Esophagus squamous epithelium (tissue), 5 donors: Measurements from ENCODE around the gene MYD88. TPM values are rescaled to one million over a fixed set of nuclear protein-coding genes. Genes with fewer than 3 reads are reported as not detected.

Source experiments
- DNase-seq: peaks from one replicate; lab custom pipeline; 2025; lab: John Stamatoyannopoulos, UW
- H3K27ac ChIP-seq, 4 donors: fragments of 200-600 bp; sonication (generic); one replicate each; pipeline ENCODE4 v1.5.1; 2016 to 2019; ENCODE audit warnings: mild to moderate bottlenecking in 1 of 4
- H3K27me3 ChIP-seq, 4 donors: fragments of 200-600 bp; sonication (generic); 1 replicate in 3 of 4; 2 replicates in 1 of 4; pipeline versions ENCODE4 v1.5.1 to v1.6.0; 2017 to 2021; ENCODE audit warnings: antibody characterized with exemption in 1 of 4
- H3K36me3 ChIP-seq, 3 donors: fragments of 200-600 bp; sonication (generic); one replicate each; pipeline ENCODE4 v1.5.1; 2016 to 2019
- H3K4me1 ChIP-seq, 3 donors: fragments of 200-600 bp; sonication (generic); one replicate each; pipeline ENCODE4 v1.5.1; 2017 to 2019
- H3K4me3 ChIP-seq, 4 donors: fragments of 200-600 bp; sonication (generic); 1 replicate in 3 of 4; 2 replicates in 1 of 4; pipeline ENCODE4 v1.5.1; 2016 to 2019; ENCODE audit warnings: mild to moderate bottlenecking in 2 of 4, moderate library complexity in 1 of 4
- H3K9me3 ChIP-seq, 3 donors: fragments of 200-600 bp; sonication (generic); one replicate each; pipeline ENCODE4 v1.5.1; 2016 to 2019
- POLR2A ChIP-seq, 4 donors: fragments of 450-650 bp; IDR thresholded peaks; one replicate each; pipeline ENCODE4 v1.6.1; 2017; ENCODE audit warnings: antibody characterized with exemption in 4 of 4, mild to moderate bottlenecking in 4 of 4, moderate library complexity in 3 of 4
- WGBS, 2 donors: methylation state at CpG; one replicate each; pipeline ENCODE4 v1.1.5; 2018; 5-methylcytosine and 5-hydroxymethylcytosine counted together
- intact Hi-C: fragments of 100-400 bp; cut with DNase I; formaldehyde crosslinking; loops from one replicate; pipeline ENCODE4 v1.15.0; 2022
- total RNA-seq, 4 donors: library from RNA; depleted of rRNA; stranded (reverse); fragments of >200 nt; gene quantifications; one replicate each; pipeline ENCODE4 v1.1.0, GENCODE V29; 2016
- TF ChIP-seq, protein P1 (sequence below), 6 experiments: fragments of 450-650 bp in 4 of 6; fragments of 200-600 bp in 2 of 6; sonication (generic) in 2 of 6; IDR thresholded peaks; one replicate each; pipeline ENCODE4 v1.5.1; 2016 to 2019; ENCODE audit warnings: antibody characterized with exemption in 6 of 6, mild to moderate bottlenecking in 4 of 6, moderate library complexity in 4 of 6
- donor health status: DM: yes; HTN: yes; CAD: no.

The MYD88 gene
- total RNA-seq, 4 donors from 2014 or later: 42.5 to 77.1 (median 60.2) TPM

GRCh38 chr3:38095669-38096483, 42.6 kb upstream of the MYD88 start:
- Histone ChIP-seq H3K36me3 (no peaks in the 10 kb centered on the region), H3K27ac (no peak overlapping the region), H3K4me3 (no peak overlapping the region), H3K27me3 (peaks cover 0 to 13% (median 0%) of the 10 kb centered on the region in 4 donors), H3K9me3 (no peaks in the 10 kb centered on the region), H3K4me1 (no peaks in the 10 kb centered on the region)
- DNase-seq: no peak
- TF ChIP-seq POLR2A (IDR thresholded peaks at IDR 0.05): no peak
- TF ChIP-seq, protein P1, sequence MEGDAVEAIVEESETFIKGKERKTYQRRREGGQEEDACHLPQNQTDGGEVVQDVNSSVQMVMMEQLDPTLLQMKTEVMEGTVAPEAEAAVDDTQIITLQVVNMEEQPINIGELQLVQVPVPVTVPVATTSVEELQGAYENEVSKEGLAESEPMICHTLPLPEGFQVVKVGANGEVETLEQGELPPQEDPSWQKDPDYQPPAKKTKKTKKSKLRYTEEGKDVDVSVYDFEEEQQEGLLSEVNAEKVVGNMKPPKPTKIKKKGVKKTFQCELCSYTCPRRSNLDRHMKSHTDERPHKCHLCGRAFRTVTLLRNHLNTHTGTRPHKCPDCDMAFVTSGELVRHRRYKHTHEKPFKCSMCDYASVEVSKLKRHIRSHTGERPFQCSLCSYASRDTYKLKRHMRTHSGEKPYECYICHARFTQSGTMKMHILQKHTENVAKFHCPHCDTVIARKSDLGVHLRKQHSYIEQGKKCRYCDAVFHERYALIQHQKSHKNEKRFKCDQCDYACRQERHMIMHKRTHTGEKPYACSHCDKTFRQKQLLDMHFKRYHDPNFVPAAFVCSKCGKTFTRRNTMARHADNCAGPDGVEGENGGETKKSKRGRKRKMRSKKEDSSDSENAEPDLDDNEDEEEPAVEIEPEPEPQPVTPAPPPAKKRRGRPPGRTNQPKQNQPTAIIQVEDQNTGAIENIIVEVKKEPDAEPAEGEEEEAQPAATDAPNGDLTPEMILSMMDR (IDR thresholded peaks at IDR 0.05): no peak
- WGBS, 2 donors: 83 to 93% methylated on average over 1 to 2 of the region's 6 CpGs
- intact Hi-C loops: no loop called here

DNA sequence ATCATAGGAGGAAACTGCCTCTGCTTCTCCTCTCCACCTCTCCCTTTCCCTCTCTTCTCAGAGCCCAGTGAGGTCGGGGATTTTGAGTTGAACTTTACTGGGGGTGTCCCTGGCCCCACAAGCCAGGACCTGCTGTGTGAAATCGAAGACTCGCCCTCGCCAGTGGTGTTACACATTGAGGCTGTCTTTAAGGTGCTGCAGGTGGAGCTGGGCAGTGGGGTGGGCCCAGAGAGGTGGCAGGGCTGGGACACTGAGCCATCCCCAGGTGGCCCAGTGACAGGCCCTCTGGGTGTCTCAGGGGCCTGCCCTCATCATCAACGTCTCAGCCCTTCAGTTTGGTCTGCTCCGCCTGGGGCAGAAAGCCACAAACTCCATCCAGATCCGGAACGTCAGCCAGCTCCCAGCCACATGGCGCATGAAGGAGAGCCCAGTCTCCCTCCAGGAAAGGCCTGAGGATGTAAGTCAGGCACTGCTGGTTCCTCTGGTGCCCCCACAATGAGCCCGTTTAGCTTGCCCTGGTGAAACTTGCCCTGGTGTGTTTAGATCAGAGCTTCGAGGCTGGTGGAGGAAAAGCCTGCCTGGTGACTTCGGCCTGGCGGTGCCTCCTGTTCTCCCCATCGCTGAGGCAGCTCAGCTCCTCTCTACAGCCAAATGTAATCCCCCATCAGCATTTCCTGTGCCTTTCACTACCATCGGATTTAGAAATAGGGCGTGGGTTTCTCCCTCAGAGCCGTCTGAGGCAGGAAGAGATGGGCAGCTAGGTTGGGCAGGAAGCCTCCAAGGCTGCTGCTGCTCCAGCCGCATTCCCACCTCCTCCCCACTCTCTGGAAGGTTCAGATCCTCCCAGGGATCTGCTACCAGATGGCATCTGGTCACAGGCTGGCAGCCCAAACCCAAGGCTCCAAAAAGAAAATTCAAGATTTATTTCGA, 40.8 kb upstream of the MYD88 start:
- H3K27me3 ChIP-seq: peaks cover 0 to 13% (median 0%) of the 10 kb centered on the region in 4 donors
- intact Hi-C loops: no loop called here
- TF ChIP-seq POLR2A (IDR thresholded peaks at IDR 0.05): no peak
- TF ChIP-seq, protein P1 (IDR thresholded peaks at IDR 0.05): no peak
- H3K9me3 ChIP-seq: no peaks in the 10 kb centered on the region
- WGBS, 2 donors: 57 to 71% methylated on average over 6 to 13 of the region's 19 CpGs
- H3K27ac ChIP-seq: no peak overlapping the region
- H3K36me3 ChIP-seq: no peaks in the 10 kb centered on the region
- no peak for DNase-seq
- peaks cover 0 to 5% (median 4%) of the 10 kb centered on the region in 3 donors for H3K4me1 ChIP-seq
- no peak overlapping the region for H3K4me3 ChIP-seq

- TF ChIP-seq, protein P1 (IDR thresholded peaks at IDR 0.05): no peak
- TF ChIP-seq POLR2A (IDR thresholded peaks at IDR 0.05): no peak
- Histone ChIP-seq H3K9me3 (no peaks in the 10 kb centered on the region), H3K4me1 (peaks cover 0 to 5% (median 4%) of the 10 kb centered on the region in 3 donors), H3K27me3 (peaks cover 0 to 13% (median 0%) of the 10 kb centered on the region in 4 donors), H3K36me3 (no peaks in the 10 kb centered on the region), H3K27ac (no peak overlapping the region), H3K4me3 (no peak overlapping the region)
- DNase-seq: no peak
- WGBS, 2 donors: 77 to 85% methylated on average over 9 of the region's 9 CpGs
- intact Hi-C loops: no loop called here
Measured at GRCh38 chr3:38098376-38098723, 40.1 kb upstream of the MYD88 start.

DNA sequence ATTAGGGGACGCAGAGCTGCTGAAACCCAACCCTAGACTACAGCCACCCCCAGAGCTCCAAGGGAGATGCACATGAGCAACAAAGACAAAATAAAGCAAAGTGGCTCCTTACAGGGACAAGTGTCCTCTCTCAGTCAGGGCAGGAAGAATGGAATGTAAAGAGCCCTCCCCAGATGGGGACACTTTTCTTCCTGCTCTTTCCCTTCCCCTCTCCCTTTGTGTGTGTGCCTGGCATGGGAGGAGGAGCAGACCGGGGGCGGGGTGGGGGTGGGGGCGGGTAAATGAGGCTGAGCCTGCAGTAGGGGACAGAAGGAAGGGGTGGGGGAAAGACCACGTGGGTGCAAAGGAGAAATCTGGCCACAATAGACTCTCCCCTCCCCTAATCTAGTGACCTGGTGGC, 38.9 kb upstream of the MYD88 start:
- DNase-seq: no peak
- WGBS, 2 donors: 50 to 60% methylated on average over 2 of the region's 5 CpGs
- intact Hi-C loops: no loop called here
- no peak for TF ChIP-seq POLR2A (IDR thresholded peaks at IDR 0.05)
- TF ChIP-seq, protein P1 (IDR thresholded peaks at IDR 0.05): no peak
- Histone ChIP-seq H3K4me1 (peaks cover 0 to 5% (median 4%) of the 10 kb centered on the region in 3 donors), H3K4me3 (no peak overlapping the region), H3K36me3 (no peaks in the 10 kb centered on the region), H3K27ac (no peak overlapping the region), H3K27me3 (peaks cover 0 to 8% (median 0%) of the 10 kb centered on the region in 4 donors), H3K9me3 (no peaks in the 10 kb centered on the region)
